ENCODE measurements around the gene ABHD1.
A peak's percentile ranks its signal among the peaks of the same experiment; 100 is the strongest.

ABHD1 gene

GRCh38 chr2:27095427-27095744 lies 28.2 kb upstream of the ABHD1 start:
- TF ChIP-seq ZFX (IDR thresholded peaks at IDR 0.05) = no peak
- TF ChIP-seq CTCF (conservative IDR thresholded peaks at IDR 0.05) = no peak
- H3K27ac ChIP-seq = no peak overlapping the region

GRCh38 chr2:27095745-27096651 lies 27.6 kb upstream of the ABHD1 start:
- peak overlapping the region; percentile 5; the same call in 1 of the 2 replicates for H3K27ac ChIP-seq
- no peak for TF ChIP-seq ZFX (IDR thresholded peaks at IDR 0.05)
- TF ChIP-seq CTCF (conservative IDR thresholded peaks at IDR 0.05) = no peak

- H3K27ac ChIP-seq = 0 out of 2 replicates have a peak overlapping the region, but pooled peaks have one; percentile 5
- TF ChIP-seq CTCF (conservative IDR thresholded peaks at IDR 0.05) (no peak), ZFX (IDR thresholded peaks at IDR 0.05) (no peak)
These were observed 26.8 kb upstream of the ABHD1 start for GRCh38 chr2:27096748-27097297.

DNA sequence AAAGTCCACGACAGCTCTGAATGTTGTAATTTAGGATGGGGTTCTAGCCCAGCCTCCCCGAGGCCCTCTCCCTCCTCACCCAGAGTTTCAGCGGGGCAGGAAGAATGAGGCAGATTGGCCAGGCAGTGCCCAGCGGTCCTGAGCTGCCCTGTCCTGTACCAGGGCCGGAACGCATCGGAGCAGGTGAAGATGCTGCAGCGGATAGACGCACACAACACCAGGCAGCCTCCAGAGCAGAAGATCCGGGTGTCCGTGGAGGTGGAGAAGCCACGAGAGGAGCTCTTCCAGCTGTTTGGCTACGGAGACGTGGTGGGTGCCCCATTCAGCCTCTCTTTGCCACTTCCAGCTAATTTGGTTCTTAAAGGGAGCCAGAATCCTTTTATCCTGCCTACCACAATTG lies 26.3 kb upstream of the ABHD1 start:
- H3K27ac ChIP-seq = no peak overlapping the region
- no peak for TF ChIP-seq ZFX (IDR thresholded peaks at IDR 0.05)
- TF ChIP-seq CTCF (conservative IDR thresholded peaks at IDR 0.05) = no peak

DNA sequence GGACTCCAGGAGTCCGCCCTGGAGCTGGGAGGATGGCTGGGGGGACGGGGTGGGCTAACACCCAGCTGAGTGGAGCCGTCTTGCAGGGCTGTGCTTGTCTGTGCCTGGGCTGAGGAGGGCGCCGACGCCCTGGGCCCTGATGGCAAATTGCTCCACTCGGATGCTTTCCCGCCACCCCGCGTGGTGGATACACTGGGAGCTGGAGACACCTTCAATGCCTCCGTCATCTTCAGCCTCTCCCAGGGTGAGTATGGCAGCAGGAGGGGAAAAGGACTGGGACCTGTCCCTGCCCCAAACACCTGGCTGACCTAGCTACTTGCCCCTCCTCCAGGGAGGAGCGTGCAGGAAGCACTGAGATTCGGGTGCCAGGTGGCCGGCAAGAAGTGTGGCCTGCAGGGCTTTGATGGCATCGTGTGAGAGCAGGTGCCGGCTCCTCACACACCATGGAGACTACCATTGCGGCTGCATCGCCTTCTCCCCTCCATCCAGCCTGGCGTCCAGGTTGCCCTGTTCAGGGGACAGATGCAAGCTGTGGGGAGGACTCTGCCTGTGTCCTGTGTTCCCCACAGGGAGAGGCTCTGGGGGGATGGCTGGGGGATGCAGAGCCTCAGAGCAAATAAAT lies 24.2 kb upstream of the ABHD1 start:
- TF ChIP-seq CTCF (conservative IDR thresholded peaks at IDR 0.05) (no peak), ZFX (IDR thresholded peaks at IDR 0.05) (no peak)

GRCh38 chr2:27100036-27100435 lies 23.6 kb upstream of the ABHD1 start:
- no peak overlapping the region for H3K27ac ChIP-seq
- TF ChIP-seq ZFX (IDR thresholded peaks at IDR 0.05) (no peak), CTCF (conservative IDR thresholded peaks at IDR 0.05) (no peak)

More for the DNA sequence above, 24.2 kb upstream of the ABHD1 start:
- no peak overlapping the region for H3K27ac ChIP-seq

GRCh38 chr2:27102329-27102728 lies 21.3 kb upstream of the ABHD1 start:
- TF ChIP-seq CTCF (conservative IDR thresholded peaks at IDR 0.05) (no peak), ZFX (IDR thresholded peaks at IDR 0.05) (no peak)
- no peak overlapping the region for H3K27ac ChIP-seq
